Stimulated activated CD4-positive, alpha-beta T cell treated with anti-CD3 and anti-CD28 coated beads, Interleukin-2, amount 100 ng/mL, for 48 hours (primary cell): ENCODE measurements around the gene ZIC5.

Experiments used
- DNase-seq, 2 donors: peaks; one replicate each; pipeline ENCODE4 v3.0.0-alpha.2; 2020

The ZIC5 gene

GRCh38 chr13:99971576-99972189 is at the start of gene ZIC5:
Gene ZIC5 (minus strand): TSS chr13:99971767. CDS start chr13:99971603, 164 bp downstream.
- no peak for DNase-seq

- no peak for DNase-seq
These were observed 48.3 kb upstream of the ZIC5 start for GRCh38 chr13:100019780-100020356.

DNA sequence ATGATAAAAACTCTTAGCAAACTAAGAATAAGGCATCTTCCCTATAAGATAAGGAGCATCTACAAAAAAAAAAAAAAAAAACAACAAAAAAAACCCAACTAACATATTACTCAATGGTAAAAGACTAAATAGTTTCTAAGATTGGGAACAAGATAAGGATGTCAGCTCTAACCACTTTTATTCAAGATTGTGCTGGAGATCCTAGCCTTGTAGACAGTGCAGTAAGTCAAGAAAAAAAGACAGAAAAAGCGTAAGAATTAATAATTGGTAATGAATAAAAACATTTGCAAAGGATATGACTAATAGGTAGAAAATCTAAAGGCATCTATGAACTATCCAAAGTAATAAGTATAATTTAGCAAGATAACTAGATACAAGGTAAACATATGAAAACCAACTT is 43.1 kb upstream of the ZIC5 start:
- DNase-seq, result no peak

- no peak for DNase-seq
These were observed 26.7 kb upstream of the ZIC5 start for GRCh38 chr13:99998261-99998660.

DNA sequence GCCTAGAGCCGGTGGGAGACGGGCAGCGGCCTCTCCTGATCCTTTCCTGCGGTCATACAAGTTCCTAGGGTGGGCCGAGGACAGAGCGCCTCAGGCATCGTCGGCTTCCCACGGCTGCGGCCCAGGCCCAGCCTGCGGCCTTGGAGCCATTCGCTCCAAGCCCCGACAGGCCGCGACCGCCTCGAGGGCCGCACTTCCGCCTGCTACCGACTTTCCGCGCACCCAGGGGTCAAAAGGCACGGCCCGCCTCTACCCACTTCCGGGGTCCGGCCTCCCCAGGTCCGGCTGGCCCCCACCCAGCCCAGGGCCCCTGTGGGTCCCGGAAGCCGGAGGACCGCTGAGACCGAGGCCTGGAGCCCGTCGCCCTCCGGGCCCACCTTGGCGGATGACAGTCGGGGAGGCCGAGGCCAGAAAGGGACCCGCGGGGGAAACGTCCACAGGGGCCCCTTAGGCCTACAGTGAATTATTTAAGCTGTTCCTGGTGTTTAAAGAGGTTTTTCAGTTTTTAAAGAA is 26.2 kb upstream of the ZIC5 start:
- DNase-seq, result no peak

DNA sequence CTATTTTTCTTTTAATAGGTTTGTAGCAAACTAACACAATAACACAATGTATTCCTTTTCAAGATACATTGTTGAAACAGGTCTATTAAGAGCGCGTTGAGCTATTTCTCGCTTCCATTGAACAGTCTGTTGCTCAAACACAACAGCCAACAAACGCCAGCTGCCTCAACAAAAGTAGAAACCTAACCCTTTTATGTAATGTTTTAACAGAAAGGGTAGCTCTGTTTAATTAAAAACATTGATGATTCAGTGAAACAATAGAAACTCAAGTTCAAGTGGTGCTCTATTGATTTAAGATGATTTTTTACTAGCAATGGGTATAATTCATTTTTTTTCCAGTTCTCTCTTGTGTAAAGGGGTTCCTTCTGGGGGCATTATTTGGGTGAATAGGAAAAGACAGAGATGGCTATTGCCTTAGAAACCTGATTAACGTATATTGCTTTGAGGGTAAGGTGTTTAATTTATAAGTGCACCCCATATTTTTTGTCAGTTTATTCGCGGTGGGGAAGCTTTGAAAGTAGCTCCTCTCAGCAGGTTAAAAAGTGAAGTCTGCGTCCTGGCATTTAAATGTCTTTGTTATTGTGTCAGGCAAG is 24.9 kb upstream of the ZIC5 start:
- no peak for DNase-seq

DNA sequence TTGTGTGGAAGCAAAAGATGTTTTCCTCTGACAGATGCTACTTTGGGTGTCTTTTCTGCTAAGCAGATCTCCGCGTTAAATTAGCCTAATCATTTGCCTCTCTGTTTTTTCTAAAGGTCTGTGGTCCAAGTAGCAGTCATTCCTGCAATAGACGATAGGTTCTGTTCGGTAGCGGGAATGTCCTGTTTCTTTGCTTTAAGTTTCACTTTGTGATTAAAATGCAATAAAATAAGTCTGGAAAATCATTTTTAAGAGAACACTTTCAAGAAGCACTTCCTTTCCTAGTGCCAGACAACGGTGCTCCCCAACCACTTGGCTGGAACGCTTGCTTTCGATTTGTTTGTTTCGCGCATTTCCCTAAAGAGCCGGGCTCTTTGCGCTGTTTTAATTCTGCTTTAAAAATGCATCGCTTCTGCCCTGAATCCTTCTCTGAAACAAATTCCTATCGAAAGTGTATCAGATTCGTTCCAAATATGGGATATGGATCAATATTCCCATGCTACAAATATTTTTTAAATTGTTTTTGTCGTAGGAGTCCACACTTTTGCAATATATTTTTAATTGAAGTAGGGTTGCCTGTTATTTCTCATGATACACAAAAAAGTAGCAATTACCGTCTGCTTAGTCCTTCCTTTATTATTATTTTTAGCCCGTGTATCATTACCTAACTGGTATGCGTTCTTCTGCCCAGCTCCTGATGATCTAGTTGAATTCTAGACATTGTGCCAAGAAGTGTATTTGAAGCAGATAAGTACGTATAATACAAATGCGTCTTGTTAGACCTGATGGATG is 24.2 kb upstream of the ZIC5 start:
- no peak for DNase-seq

DNA sequence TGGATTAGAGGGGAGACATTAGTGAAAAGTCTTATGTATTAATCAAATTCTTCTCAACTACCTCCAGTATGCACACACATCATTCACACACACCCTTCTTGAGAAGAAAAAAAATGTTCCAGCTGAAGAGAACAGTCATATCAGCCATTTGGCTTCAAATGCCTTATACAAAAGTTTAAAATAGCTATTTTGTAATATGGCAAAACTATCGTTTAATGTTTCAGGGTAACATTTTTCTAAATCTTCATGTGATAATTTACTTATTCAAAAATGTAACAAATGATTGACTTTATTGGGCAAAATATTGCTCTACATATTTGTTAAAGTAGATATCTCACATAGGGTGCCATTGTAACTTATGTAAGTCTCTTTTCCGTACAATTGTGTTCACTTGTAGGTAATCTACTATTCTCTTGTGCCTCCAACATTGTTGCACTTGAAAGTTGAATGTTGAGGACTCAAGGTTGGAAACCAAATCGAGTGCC is 23.6 kb upstream of the ZIC5 start:
- DNase-seq, result no peak

- no peak for DNase-seq
These were observed 23.1 kb upstream of the ZIC5 start for GRCh38 chr13:99994638-99995020.

GRCh38 chr13:99993660-99994637 is 22.4 kb upstream of the ZIC5 start:
- no peak for DNase-seq

DNA sequence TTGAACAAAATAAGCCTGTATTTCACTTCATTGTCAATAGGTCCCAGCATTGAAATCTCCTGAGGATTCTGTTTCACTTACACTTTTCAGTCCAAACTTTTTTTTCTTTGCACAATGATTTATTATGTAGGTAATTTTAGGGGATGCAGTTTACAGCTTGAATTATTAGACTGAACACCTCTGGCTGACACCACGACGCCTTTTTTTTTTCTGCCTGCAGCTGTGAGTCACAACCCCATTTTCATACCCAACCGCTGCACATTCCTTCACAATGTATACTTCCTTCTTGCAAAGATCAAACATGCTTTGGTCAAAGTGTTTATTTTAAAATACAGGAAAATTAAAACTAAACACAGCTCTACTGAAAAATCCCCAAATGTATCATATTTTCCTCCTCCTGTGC is 21.4 kb upstream of the ZIC5 start:
- DNase-seq, result no peak

DNA sequence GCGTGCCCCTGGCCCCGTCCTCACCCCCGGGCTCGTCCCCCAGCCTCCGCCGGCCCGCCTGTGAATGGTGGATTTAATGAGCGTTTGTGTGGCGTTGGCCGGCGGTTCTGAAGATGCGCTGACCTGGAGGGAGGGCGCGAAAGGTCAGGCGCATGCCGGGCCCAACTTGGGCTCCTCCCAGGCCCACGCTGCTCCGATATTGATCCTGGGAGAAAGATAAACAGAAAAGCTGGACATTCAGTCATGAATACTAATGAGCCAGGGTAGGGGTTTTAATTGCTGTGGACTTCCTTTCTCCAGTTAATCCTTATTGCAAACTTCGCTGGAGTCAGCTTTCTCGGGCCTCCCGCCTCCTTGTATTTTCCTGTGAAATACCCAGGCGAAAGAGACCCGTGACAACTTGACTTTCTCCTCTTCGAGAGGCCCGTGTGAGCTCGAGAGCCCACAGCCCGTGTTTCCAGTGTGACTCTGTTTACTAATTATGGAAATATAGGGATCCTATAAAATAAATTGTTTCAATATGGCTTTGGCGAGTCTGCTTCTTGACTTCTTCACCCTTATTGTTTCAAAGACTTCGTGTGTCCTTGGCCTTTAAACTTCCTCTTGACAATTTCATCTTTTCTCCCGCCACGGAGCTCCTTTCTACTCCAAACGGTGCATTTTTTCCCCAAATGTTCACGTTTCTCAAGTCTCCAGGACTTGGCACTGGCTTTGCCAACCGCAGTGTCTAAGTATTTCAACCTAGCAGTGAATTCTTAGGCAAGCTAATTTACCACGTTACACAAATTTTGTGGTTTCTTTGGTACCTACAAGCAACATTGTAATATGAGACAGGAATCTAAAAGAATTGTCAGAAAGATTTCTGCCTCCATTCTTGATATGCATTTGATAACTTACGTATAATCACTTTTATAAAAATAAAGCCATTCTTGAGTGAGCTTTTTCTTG is 20.5 kb upstream of the ZIC5 start:
- no peak for DNase-seq

DNA sequence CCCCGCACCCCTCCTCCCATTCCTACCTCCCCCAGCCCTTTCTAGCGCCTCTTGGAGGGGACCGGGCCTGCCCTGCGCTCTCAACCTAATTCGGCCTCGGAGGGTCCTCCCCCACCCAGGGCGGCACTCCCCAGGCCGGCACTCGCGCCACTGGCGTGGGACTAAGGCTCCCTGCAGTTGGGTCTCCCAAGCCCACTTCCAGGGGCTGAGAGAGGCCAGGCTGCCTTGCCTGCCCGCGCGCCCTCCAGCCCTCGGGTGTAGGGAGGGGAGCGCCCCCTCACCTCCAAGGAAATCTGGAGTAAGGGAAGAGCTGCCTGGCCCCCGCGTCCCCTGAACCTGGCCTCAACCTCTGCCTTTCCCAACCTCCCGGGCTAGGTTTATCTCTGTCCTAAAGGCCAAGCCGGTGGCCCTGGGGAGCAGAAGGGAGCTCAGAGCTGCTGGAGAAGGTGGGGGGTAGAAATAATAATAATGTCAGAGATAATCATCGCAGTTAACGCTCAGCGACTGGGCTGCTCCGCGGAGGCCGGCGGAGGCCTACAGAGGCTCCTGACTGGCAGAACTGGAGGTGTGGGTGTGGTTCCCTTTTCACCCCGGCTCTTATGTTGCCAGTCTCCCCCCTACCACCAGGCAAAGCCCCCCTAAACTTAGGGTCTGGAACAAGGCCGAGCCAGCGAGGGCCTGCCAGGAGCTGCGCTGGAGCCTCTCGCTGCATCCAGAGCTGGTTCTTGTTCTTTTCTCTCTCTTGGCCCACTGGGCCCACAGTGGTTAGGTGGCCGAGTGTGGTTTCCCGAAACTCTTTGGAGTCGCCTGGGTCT is 19.7 kb upstream of the ZIC5 start:
- DNase-seq, result no peak

DNA sequence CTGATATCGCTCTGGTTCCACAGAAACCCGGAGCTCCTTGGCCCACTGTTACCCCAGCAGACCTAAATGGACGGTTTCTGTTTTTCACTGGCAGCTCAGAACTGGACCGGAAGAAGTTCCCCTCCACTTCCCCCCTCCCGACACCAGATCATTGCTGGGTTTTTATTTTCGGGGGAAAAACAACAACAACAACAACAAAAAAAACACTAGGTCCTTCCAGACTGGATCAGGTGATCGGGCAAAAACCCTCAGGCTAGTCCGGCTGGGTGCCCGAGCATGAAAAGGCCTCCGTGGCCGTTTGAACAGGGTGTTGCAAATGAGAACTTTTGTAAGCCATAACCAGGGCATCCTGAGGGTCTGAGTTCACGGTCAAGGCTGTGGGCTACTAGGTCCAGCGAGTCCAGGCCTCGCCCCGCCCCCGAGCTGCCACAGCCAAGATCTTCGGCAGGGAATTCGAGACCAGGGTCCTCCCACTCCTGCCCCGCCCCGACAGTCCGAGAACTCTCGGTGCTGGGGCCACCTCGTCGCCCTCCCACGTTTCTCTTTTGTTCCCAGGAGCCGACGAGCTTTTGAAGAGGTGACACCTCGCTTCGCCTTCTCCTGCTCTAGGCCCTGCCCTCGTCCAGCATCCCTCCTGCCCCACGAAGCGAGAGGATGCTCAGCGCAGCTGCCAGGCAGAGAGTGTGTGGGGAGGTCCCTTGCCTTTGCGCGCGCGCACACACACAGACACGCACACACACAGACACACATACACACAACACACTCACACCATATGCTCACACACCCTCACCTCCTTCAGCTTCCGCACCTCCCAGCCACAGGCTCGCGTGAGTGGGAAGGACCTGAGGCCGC is 18.8 kb upstream of the ZIC5 start:
- DNase-seq, result no peak

DNA sequence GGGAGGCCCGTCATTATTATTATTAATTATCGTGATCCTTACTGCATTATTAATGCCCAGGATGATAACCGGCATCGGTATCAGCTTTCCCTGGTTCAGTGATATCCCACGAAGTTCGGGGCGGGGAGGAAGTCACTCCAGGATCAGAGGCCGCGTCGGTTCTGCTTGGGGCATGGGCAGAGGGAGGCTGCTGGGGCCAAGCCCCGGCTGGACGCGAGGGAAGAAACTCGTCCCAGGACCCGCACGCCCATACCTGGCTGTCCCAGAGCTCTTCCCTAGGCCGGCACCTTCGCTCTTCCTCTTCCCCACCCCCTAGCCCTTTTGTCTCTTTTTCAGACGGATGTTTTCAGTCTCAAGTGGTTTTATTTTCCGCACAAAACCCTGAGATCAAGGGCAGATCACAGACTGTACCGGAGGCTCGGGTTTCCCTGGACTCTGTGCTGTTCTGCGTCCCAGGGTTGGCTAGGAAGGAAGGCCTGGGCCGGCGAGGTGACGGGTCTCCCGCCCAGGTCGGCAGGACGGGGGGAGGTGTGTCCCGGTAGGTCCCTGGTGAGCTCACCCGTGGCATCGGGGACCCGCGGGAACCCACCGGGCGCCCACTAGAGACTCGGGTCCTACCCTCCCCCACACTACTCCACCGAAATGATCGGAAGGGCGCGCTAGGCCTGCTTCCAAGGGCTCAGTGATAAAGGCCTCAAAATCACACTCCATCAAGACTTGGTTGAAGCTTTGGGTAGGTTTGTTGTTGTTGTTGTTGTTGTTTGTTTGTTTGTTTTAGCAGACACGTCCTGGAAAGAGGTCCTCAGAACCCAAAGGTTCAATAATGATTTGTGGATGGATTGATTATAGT is 17.9 kb upstream of the ZIC5 start:
- no peak for DNase-seq

DNA sequence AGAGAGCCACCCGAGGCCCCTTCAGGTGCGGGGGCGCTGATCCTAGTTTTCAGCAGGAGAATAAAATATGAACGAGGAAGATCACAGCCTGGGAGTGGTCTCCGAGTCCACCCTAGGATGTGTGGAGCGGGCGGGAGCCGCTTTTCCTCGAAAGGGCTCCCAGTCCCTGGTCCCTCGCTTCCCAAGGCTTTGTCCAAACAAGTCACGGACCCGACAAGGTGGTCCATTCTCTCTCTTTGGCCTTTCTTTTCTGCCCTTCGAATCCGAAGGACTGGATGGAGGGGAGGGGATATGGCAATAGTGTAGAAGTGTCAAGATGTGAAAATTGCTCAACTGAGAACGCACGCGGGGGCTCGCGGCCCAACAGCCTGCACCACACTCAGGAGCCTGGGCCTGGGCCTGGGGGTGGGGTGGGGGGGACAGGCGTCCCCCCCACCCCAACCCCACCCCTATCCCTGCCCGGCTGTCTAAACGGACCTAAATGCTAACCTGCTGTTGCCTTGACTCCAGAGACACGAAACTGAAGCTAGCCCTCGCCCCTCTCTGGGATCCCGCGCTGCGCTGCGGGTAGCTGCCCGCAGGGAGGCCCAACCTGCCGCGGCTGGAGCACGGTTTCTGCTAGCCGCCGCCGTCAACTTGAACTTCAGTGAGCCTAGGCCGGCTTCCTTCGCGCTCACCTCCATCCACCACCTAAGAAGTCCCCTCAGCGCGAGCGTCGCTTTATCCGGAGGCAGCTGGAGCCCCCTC is 17.1 kb upstream of the ZIC5 start:
- DNase-seq, result no peak
